ENCODE results near the gene HABP4. TPM values are rescaled to one million over a fixed set of nuclear protein-coding genes. Genes with fewer than 3 reads are reported as not detected.

HABP4 gene
- polyA plus RNA-seq, 2 of the 4 experiments (the other 2 are of a cell fraction): 12.4 to 12.8 TPM

DNA sequence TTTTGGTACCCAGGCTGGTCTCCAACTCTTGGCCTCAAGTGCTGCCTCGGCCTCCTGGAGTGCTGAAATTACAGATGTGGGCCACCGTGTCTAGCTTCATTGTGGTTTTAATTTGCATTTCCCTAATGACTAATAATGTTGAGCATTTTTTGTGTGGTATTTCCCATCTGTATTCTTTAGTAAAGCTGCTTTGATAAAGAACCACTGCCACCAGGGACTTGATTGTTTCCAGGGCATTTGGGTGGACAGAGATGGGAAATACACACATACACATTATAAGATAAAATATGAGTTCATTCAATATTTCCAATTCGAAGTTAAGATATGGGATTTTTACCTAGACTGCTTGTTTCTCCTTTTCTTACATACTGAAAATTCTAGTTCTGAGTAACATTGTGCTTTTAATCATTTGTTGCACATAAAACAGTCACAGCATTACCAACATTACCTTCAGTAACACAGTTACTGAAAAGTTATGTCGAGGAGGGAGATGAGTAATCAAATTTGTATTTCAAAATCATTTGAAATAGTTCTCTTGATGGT lies 28.9 kb downstream of the HABP4 start:
- CTCF ChIA-PET: interaction anchor here (1.1 kb wide), 1 partner anchor 27 kb away, joined by 6 read pairs; no protein-coding TSS in a partner anchor
- H3K27ac ChIP-seq: no peak overlapping the region
- no peak for ATAC-seq
- WGBS (ENCODE audit: missing lambda C conversion rate): 70% methylated on average over 4 of the region's 4 CpGs
- H3K4me3 ChIP-seq: no peak overlapping the region
- POLR2A ChIA-PET: no interaction called here
- no peak for TF ChIP-seq FOXS1 (CRISPR knock-in tag; IDR thresholded peaks at IDR 0.05)
- TF ChIP-seq HDAC2 (IDR thresholded peaks at IDR 0.05): no peak
- TF ChIP-seq, protein P1, sequence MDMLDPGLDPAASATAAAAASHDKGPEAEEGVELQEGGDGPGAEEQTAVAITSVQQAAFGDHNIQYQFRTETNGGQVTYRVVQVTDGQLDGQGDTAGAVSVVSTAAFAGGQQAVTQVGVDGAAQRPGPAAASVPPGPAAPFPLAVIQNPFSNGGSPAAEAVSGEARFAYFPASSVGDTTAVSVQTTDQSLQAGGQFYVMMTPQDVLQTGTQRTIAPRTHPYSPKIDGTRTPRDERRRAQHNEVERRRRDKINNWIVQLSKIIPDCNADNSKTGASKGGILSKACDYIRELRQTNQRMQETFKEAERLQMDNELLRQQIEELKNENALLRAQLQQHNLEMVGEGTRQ (IDR thresholded peaks at IDR 0.05): no peak
- TF ChIP-seq CHD2 (IDR thresholded peaks at IDR 0.05; ENCODE audit: low read length, partially characterized antibody): no peak
- TF ChIP-seq HOXB5 (CRISPR knock-in tag; IDR thresholded peaks at IDR 0.05): no peak
- no peak for TF ChIP-seq CEBPB (IDR thresholded peaks at IDR 0.05)
- TF ChIP-seq, protein P2, sequence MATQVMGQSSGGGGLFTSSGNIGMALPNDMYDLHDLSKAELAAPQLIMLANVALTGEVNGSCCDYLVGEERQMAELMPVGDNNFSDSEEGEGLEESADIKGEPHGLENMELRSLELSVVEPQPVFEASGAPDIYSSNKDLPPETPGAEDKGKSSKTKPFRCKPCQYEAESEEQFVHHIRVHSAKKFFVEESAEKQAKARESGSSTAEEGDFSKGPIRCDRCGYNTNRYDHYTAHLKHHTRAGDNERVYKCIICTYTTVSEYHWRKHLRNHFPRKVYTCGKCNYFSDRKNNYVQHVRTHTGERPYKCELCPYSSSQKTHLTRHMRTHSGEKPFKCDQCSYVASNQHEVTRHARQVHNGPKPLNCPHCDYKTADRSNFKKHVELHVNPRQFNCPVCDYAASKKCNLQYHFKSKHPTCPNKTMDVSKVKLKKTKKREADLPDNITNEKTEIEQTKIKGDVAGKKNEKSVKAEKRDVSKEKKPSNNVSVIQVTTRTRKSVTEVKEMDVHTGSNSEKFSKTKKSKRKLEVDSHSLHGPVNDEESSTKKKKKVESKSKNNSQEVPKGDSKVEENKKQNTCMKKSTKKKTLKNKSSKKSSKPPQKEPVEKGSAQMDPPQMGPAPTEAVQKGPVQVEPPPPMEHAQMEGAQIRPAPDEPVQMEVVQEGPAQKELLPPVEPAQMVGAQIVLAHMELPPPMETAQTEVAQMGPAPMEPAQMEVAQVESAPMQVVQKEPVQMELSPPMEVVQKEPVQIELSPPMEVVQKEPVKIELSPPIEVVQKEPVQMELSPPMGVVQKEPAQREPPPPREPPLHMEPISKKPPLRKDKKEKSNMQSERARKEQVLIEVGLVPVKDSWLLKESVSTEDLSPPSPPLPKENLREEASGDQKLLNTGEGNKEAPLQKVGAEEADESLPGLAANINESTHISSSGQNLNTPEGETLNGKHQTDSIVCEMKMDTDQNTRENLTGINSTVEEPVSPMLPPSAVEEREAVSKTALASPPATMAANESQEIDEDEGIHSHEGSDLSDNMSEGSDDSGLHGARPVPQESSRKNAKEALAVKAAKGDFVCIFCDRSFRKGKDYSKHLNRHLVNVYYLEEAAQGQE (IDR thresholded peaks at IDR 0.05): no peak
- TF ChIP-seq FOSB (CRISPR knock-in tag; IDR thresholded peaks at IDR 0.05): no peak
- no peak for TF ChIP-seq BHLHE40 (IDR thresholded peaks at IDR 0.05; ENCODE audit: low read depth, low read length)
- TF ChIP-seq EHMT2 (IDR thresholded peaks at IDR 0.05; ENCODE audit: low read depth): no peak
- no peak for TF ChIP-seq POLR2AphosphoS2 (conservative IDR thresholded peaks at IDR 0.05; ENCODE audit: low read length)
- TF ChIP-seq, protein P3, sequence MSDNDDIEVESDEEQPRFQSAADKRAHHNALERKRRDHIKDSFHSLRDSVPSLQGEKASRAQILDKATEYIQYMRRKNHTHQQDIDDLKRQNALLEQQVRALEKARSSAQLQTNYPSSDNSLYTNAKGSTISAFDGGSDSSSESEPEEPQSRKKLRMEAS (IDR thresholded peaks at IDR 0.05): no peak
- TF ChIP-seq GATA3 (IDR thresholded peaks at IDR 0.05; ENCODE audit: borderline replicate concordance): no peak
- TF ChIP-seq RAD21 (conservative IDR thresholded peaks at IDR 0.05 in 1 of 2, IDR thresholded peaks at IDR 0.05 in 1 of 2): no peak
- TF ChIP-seq, protein P4, sequence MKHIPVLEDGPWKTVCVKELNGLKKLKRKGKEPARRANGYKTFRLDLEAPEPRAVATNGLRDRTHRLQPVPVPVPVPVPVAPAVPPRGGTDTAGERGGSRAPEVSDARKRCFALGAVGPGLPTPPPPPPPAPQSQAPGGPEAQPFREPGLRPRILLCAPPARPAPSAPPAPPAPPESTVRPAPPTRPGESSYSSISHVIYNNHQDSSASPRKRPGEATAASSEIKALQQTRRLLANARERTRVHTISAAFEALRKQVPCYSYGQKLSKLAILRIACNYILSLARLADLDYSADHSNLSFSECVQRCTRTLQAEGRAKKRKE (CRISPR knock-in tag; IDR thresholded peaks at IDR 0.05; ENCODE audit: low read depth): no peak
- TF ChIP-seq, protein P5, sequence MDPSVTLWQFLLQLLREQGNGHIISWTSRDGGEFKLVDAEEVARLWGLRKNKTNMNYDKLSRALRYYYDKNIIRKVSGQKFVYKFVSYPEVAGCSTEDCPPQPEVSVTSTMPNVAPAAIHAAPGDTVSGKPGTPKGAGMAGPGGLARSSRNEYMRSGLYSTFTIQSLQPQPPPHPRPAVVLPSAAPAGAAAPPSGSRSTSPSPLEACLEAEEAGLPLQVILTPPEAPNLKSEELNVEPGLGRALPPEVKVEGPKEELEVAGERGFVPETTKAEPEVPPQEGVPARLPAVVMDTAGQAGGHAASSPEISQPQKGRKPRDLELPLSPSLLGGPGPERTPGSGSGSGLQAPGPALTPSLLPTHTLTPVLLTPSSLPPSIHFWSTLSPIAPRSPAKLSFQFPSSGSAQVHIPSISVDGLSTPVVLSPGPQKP (IDR thresholded peaks at IDR 0.05; ENCODE audit: low read depth, low read length): no peak
- TF ChIP-seq, protein P6, sequence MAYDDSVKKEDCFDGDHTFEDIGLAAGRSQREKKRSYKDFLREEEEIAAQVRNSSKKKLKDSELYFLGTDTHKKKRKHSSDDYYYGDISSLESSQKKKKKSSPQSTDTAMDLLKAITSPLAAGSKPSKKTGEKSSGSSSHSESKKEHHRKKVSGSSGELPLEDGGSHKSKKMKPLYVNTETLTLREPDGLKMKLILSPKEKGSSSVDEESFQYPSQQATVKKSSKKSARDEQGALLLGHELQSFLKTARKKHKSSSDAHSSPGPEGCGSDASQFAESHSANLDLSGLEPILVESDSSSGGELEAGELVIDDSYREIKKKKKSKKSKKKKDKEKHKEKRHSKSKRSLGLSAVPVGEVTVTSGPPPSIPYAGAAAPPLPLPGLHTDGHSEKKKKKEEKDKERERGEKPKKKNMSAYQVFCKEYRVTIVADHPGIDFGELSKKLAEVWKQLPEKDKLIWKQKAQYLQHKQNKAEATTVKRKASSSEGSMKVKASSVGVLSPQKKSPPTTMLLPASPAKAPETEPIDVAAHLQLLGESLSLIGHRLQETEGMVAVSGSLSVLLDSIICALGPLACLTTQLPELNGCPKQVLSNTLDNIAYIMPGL (CRISPR knock-in tag; IDR thresholded peaks at IDR 0.05; ENCODE audit: borderline replicate concordance): no peak
- no peak overlapping the region for H3K4me2 ChIP-seq
- no peak for DNase-seq (ENCODE audit: low read depth in 1 of 2, low spot score in 1 of 2)
- no peak for FAIRE-seq
- no peaks in the 10 kb centered on the region for H3K9me3 ChIP-seq
- H3K4me1 ChIP-seq: 0 out of 3 replicates have a peak, but pooled peaks cover 7% of the 10 kb centered on the region

DNA sequence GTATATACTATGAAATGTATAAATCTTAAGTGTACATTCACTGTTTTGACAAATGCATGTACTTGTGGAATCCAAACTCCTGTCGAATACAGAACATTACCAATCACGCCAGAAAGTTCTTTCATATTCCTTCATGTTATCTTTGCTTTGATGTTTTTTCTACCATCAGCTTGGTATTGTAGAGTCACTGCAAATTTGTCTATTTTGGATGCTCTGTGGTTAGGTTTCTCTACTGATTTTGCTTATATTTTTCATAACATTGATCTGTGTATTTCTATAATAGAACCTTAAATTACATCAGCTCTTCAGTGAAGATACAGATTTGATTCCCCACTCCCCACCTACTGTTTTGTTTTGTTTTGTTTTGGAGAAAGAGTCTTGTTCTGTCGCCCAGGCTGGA lies 30.8 kb downstream of the HABP4 start:
- WGBS (ENCODE audit: missing lambda C conversion rate): 99% methylated on average over 3 of the region's 3 CpGs
- Histone ChIP-seq H3K4me1 (0 out of 3 replicates have a peak, but pooled peaks cover 7% of the 10 kb centered on the region), H3K9me3 (no peaks in the 10 kb centered on the region), H3K27ac (no peak overlapping the region), H3K4me2 (no peak overlapping the region), H3K4me3 (no peak overlapping the region)
- TF ChIP-seq CEBPB (IDR thresholded peaks at IDR 0.05) (no peak), JUN (IDR thresholded peaks at IDR 0.05) (no peak), MYC (IDR thresholded peaks at IDR 0.05; ENCODE audit: borderline replicate concordance, low read length) (no peak), ESRRA (IDR thresholded peaks at IDR 0.05; ENCODE audit: borderline replicate concordance, low read length) (no peak), HDAC2 (IDR thresholded peaks at IDR 0.05) (no peak)
- TF ChIP-seq, protein P1 (IDR thresholded peaks at IDR 0.05): no peak
- CTCF ChIA-PET: no interaction called here
- DNase-seq (ENCODE audit: low read depth in 1 of 2, low spot score in 1 of 2): no peak
- POLR2A ChIA-PET: no interaction called here
- no peak for ATAC-seq
- FAIRE-seq: no peak

All from A549 (cell line).